WTC11 (cell line): ENCODE data around the gene LUM. TPM values are rescaled to one million over a fixed set of nuclear protein-coding genes. Genes with fewer than 3 reads are reported as not detected.

Experiments
- ATAC-seq: fragments of 200-7000 bp; cut with Tn5 transposase; 2 replicates; pipeline ENCODE4 v1.10.0; 2021; ENCODE audit warnings: mild to moderate bottlenecking, moderate library complexity
- CTCF ChIA-PET: fragments of 300-600 bp; sonication (Branson Sonifier 250); formaldehyde crosslinking; loops from one replicate; lab custom pipeline; 2021; ENCODE audit warnings: antibody characterized with exemption; lab: Charles Lee
- POLR2A ChIA-PET: fragments of 350-600 bp; sonication (Branson Sonifier 250); formaldehyde crosslinking; loops from one replicate; lab custom pipeline; 2021; ENCODE audit warnings: antibody characterized with exemption; lab: Charles Lee
- DNase-seq: peaks from one replicate; pipeline ENCODE4 v3.0.0; 2021; ENCODE audit warnings: low spot score
- H3K27ac Mint-ChIP-seq: 2 replicates; pipeline ENCODE4 v1.8.0; 2021; ENCODE audit warnings: mixed read lengths
- H3K27me3 Mint-ChIP-seq: 2 replicates; pipeline ENCODE4 v1.8.0; 2021; ENCODE audit warnings: low read depth, mild to moderate bottlenecking, moderate library complexity, mixed read lengths
- H3K36me3 Mint-ChIP-seq: 2 replicates; pipeline ENCODE4 v1.8.0; 2021; ENCODE audit warnings: mixed read lengths
- H3K4me1 Mint-ChIP-seq: 2 replicates; pipeline ENCODE4 v1.8.0; 2022; ENCODE audit warnings: mixed read lengths
- H3K4me3 Mint-ChIP-seq: 2 replicates; pipeline ENCODE4 v1.8.0; 2021; ENCODE audit warnings: mild to moderate bottlenecking, moderate library complexity, mixed read lengths
- H3K9me3 Mint-ChIP-seq: 2 replicates; pipeline ENCODE4 v1.8.0; 2021; ENCODE audit warnings: mixed read lengths
- ARID4B ChIP-seq: sonication (generic); formaldehyde crosslinking; IDR thresholded peaks from 2 replicates; pipeline ENCODE4 v1.8.0; 2023; ENCODE audit warnings: missing genetic modification reagents, mild to moderate bottlenecking, borderline replicate concordance
- ATF1 ChIP-seq: sonication (generic); formaldehyde crosslinking; IDR thresholded peaks from 2 replicates; pipeline ENCODE4 v1.8.1; 2023; ENCODE audit warnings: mild to moderate bottlenecking, moderate library complexity, missing genetic modification reagents
- ATF3 ChIP-seq: sonication (generic); formaldehyde crosslinking; conservative IDR thresholded peaks from 2 replicates; pipeline ENCODE4 v1.8.1; 2022; ENCODE audit warnings: mild to moderate bottlenecking, missing genetic modification reagents
- EMX1 ChIP-seq: fragments of 250-450 bp; sonication (Bioruptor Pico); IDR thresholded peaks from 2 replicates; pipeline ENCODE4 v1.8.0; 2021; ENCODE audit warnings: mild to moderate bottlenecking
- ESRRA ChIP-seq: sonication (generic); formaldehyde crosslinking; IDR thresholded peaks from 2 replicates; pipeline ENCODE4 v1.8.1; 2022; ENCODE audit warnings: mild to moderate bottlenecking, missing genetic modification reagents, borderline replicate concordance
- FOXP4 ChIP-seq: sonication (generic); formaldehyde crosslinking; IDR thresholded peaks from 2 replicates; pipeline ENCODE4 v1.8.0; 2022; ENCODE audit warnings: mild to moderate bottlenecking, missing genetic modification reagents
- GABPB1 ChIP-seq: sonication (generic); formaldehyde crosslinking; IDR thresholded peaks from 2 replicates; pipeline ENCODE4 v1.8.1; 2023; ENCODE audit warnings: mild to moderate bottlenecking, missing genetic modification reagents
- IRF2 ChIP-seq: sonication (generic); formaldehyde crosslinking; IDR thresholded peaks from 2 replicates; pipeline ENCODE4 v1.8.0; 2022; ENCODE audit warnings: low read depth, missing genetic modification reagents, borderline replicate concordance
- MAX ChIP-seq: sonication (generic); formaldehyde crosslinking; IDR thresholded peaks from 2 replicates; pipeline ENCODE4 v1.8.0; 2022; ENCODE audit warnings: mild to moderate bottlenecking, missing genetic modification reagents
- MYBL2 ChIP-seq: sonication (generic); formaldehyde crosslinking; IDR thresholded peaks from 2 replicates; pipeline ENCODE4 v1.8.1; 2023; ENCODE audit warnings: mild to moderate bottlenecking, moderate library complexity, missing genetic modification reagents
- NFYB ChIP-seq: sonication (generic); formaldehyde crosslinking; conservative IDR thresholded peaks from 2 replicates; pipeline ENCODE4 v1.8.0; 2022; ENCODE audit warnings: low read depth, missing genetic modification reagents
- NR3C1 ChIP-seq: sonication (generic); formaldehyde crosslinking; conservative IDR thresholded peaks from 2 replicates; pipeline ENCODE4 v1.8.1; 2023; ENCODE audit warnings: low read depth, mild to moderate bottlenecking, missing genetic modification reagents
- RORB ChIP-seq: fragments of 250-450 bp; sonication (Bioruptor Pico); IDR thresholded peaks from 2 replicates; pipeline ENCODE4 v1.9.0; 2021; ENCODE audit warnings: mild to moderate bottlenecking
- SMAD4 ChIP-seq: sonication (generic); formaldehyde crosslinking; IDR thresholded peaks from 2 replicates; pipeline ENCODE4 v1.8.0; 2022; ENCODE audit warnings: mild to moderate bottlenecking, missing genetic modification reagents
- TCF7 ChIP-seq: sonication (generic); formaldehyde crosslinking; IDR thresholded peaks from 2 replicates; pipeline ENCODE4 v1.8.0; 2022; ENCODE audit warnings: mild to moderate bottlenecking, low read depth, missing genetic modification reagents, moderate library complexity
- TEAD1 ChIP-seq: sonication (generic); formaldehyde crosslinking; IDR thresholded peaks from 2 replicates; pipeline ENCODE4 v1.8.0; 2022; ENCODE audit warnings: mild to moderate bottlenecking, missing genetic modification reagents
- USF2 ChIP-seq: sonication (generic); formaldehyde crosslinking; IDR thresholded peaks from 2 replicates; pipeline ENCODE4 v1.8.1; 2023; ENCODE audit warnings: mild to moderate bottlenecking, missing genetic modification reagents, moderate library complexity
- ZNF121 ChIP-seq: sonication (generic); formaldehyde crosslinking; IDR thresholded peaks from 2 replicates; pipeline ENCODE4 v1.8.0; 2023; ENCODE audit warnings: missing genetic modification reagents
- ZNF263 ChIP-seq: sonication (generic); formaldehyde crosslinking; IDR thresholded peaks from 2 replicates; pipeline ENCODE4 v1.8.1; 2022; ENCODE audit warnings: low read depth, mild to moderate bottlenecking, moderate library complexity, missing genetic modification reagents
- ZSCAN18 ChIP-seq: fragments of 250-450 bp; sonication (Bioruptor Pico); IDR thresholded peaks from 2 replicates; pipeline ENCODE4 v2.1.2; 2022; ENCODE audit warnings: mild to moderate bottlenecking, moderate library complexity
- total RNA-seq: library from RNA; stranded (reverse); gene quantifications from 3 replicates; pipeline ENCODE4 v1.2.3, GENCODE V29; 2021

LUM gene
- total RNA-seq, 1 experiment from 2014 or later, result 0.28 TPM

- Mint-ChIP-seq H3K4me1 (peaks cover 12% of the 10 kb centered on the region), H3K27ac (no peak overlapping the region), H3K9me3 (no peaks in the 10 kb centered on the region), H3K27me3 (peaks cover 6% of the 10 kb centered on the region; the same call in 1 of the 2 replicates), H3K36me3 (no peaks in the 10 kb centered on the region), H3K4me3 (no peak overlapping the region)
- ChIA-PET CTCF (no interaction called here), POLR2A (no interaction called here)
- DNase-seq (no peak), ATAC-seq (no peak)
- TF ChIP-seq ZSCAN18, result no peak
- no peak for TF ChIP-seq ARID4B (CRISPR knock-in tag)
- no peak for TF ChIP-seq TEAD1
- no peak for TF ChIP-seq IRF2 (CRISPR knock-in tag)
- TF ChIP-seq RORB, result no peak
- TF ChIP-seq TCF7 (CRISPR knock-in tag), result no peak
- no peak for TF ChIP-seq ESRRA
- no peak for TF ChIP-seq FOXP4 (CRISPR knock-in tag)
- no peak for TF ChIP-seq EMX1 (CRISPR knock-in tag)
- no peak for TF ChIP-seq NR3C1
- TF ChIP-seq MAX (CRISPR knock-in tag), result no peak
- no peak for TF ChIP-seq ZNF263 (CRISPR knock-in tag)
- no peak for TF ChIP-seq GABPB1 (CRISPR knock-in tag)
- no peak for TF ChIP-seq MYBL2 (CRISPR knock-in tag)
Observed at GRCh38 chr12:91074154-91074709, 37.1 kb downstream of the LUM start.

- no peak for ATAC-seq
- CTCF ChIA-PET, result no interaction called here
- TF ChIP-seq IRF2 (CRISPR knock-in tag) (no peak), NFYB (CRISPR knock-in tag) (no peak), ZNF121 (CRISPR knock-in tag) (no peak), USF2 (CRISPR knock-in tag) (no peak), ATF1 (CRISPR knock-in tag) (no peak), ARID4B (CRISPR knock-in tag) (no peak), SMAD4 (no peak), ATF3 (CRISPR knock-in tag) (no peak)
- TF ChIP-seq, all 79 proteins: peak for 0
- no peaks in the 10 kb centered on the region for H3K36me3 Mint-ChIP-seq
- H3K27ac Mint-ChIP-seq, result no peak overlapping the region
- no peak for DNase-seq
- H3K27me3 Mint-ChIP-seq, result peaks cover 6% of the 10 kb centered on the region; the same call in 1 of the 2 replicates
- no peaks in the 10 kb centered on the region for H3K9me3 Mint-ChIP-seq
- H3K4me3 Mint-ChIP-seq, result no peak overlapping the region
- POLR2A ChIA-PET, result no interaction called here
- H3K4me1 Mint-ChIP-seq, result peaks cover 5% of the 10 kb centered on the region
Observed at GRCh38 chr12:91073426-91073825, 37.9 kb downstream of the LUM start.
